Muscle layer of duodenum (tissue), 2 donors: ENCODE results near the gene SLC15A3.

Experiments
- H3K27ac ChIP-seq: one replicate; pipeline ENCODE4 v1.7.0; 2013; ENCODE audit warnings: mild to moderate bottlenecking, low read length
- H3K27me3 ChIP-seq: one replicate; pipeline ENCODE4 v1.7.0; 2013; ENCODE audit warnings: low read depth, mild to moderate bottlenecking, control low read depth, low read length
- H3K36me3 ChIP-seq, 2 donors: one replicate each; pipeline ENCODE4 v1.7.0; 2013; ENCODE audit warnings: low read length in 2 of 2, control low read depth in 1 of 2, mild to moderate bottlenecking in 1 of 2; ENCODE audit not compliant: insufficient read depth in 2 of 2, control insufficient read depth in 1 of 2
- H3K4me1 ChIP-seq, 2 donors: one replicate each; pipeline ENCODE4 v1.7.0; 2013; ENCODE audit warnings: low read length in 2 of 2, mild to moderate bottlenecking in 2 of 2, control low read depth in 1 of 2, moderate library complexity in 1 of 2; ENCODE audit not compliant: insufficient read depth in 2 of 2, control insufficient read depth in 1 of 2
- H3K4me3 ChIP-seq, 2 donors: one replicate each; pipeline ENCODE4 v1.7.0; 2013; ENCODE audit warnings: low read length in 2 of 2, low read depth in 1 of 2, mild to moderate bottlenecking in 1 of 2
- H3K9me3 ChIP-seq, 2 donors: one replicate each; pipeline ENCODE4 v1.7.0; 2013; ENCODE audit warnings: low read length in 2 of 2, control low read depth in 1 of 2, mild to moderate bottlenecking in 1 of 2; ENCODE audit not compliant: control insufficient read depth in 1 of 2
- donor health status: healthy.

Gene SLC15A3

DNA sequence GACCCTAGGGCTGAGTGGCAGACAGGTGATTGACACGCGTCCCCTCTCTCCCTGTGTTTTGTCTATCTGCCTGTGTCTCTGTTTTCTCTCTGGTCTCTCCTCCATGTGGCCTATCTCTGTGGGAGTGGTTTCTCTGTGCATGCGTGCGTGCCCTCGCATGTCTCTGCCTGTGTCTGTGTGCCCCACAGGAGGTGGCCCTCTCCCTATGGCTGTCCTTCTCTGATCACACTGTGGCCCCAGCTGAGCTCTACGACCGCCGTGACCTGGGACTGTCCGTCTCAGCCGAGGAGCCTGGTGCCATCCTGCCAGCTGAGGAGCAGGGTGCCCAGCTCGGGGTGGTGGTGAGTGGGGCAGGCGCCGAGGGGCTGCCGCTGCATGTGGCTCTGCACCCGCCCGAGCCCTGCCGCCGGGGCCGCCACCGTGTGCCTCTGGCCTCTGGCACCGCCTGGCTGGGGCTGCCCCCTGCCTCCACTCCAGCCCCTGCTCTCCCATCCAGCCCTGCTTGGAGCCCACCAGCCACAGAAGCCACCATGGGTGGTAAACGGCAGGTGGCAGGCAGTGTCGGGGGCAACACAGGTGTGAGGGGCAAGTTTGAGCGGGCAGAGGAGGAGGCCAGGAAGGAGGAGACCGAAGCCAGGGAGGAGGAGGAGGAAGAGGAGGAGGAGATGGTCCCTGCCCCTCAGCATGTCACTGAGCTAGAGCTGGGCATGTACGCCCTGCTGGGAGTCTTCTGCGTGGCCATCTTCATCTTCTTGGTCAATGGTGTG, 16.1 kb downstream of the SLC15A3 start:
- no peaks in the 10 kb centered on the region for H3K4me1 ChIP-seq
- no peak overlapping the region for H3K27ac ChIP-seq
- no peaks in the 10 kb centered on the region for H3K27me3 ChIP-seq
- peaks cover 13 to 33% of the 10 kb centered on the region in 2 donors for H3K36me3 ChIP-seq
- no peaks in the 10 kb centered on the region for H3K9me3 ChIP-seq
- no peak overlapping the region for H3K4me3 ChIP-seq

DNA sequence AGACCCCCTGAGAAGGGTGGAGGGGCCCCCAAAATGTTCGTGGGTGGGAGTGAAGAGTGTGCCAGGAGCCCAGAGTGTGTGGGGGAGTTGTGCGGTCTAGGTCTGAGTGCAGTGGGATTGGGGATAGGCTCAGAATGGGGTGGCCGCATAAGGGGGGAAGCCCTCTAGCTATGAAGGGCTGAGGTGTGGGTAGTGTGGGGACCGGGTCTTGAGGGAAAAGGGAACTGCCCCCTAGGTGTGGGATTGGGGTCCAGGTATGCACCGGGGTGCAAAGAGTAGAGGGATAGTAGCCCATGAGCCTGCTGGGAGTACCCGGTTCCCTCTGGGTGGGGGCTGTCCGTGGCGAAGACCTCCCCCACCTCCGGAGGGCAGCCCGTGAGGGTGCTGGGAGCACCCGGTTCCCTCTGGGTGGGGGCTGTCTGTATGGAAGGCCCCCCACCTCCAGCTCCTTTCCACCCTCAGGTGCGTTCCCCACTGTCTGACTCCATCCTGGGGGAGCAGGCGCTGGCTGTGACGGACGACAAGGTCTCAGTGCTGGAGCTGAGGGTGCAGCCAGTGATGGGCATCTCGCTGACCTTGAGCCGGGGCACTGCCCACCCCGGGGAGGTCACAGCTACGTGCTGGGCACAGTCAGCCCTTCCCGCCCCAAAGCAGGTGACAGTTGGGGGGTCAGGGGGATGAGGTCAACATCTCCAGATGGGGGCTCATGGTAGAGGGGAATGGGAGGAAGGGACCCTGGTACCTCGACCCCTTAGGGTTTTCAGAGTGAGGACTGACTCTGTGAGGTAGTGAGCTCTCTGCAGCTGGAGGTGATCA, 17.0 kb downstream of the SLC15A3 start:
- no peaks in the 10 kb centered on the region for H3K9me3 ChIP-seq
- no peak overlapping the region for H3K27ac ChIP-seq
- peaks cover 9 to 25% of the 10 kb centered on the region in 2 donors for H3K36me3 ChIP-seq
- H3K4me1 ChIP-seq: no peaks in the 10 kb centered on the region
- H3K27me3 ChIP-seq: no peaks in the 10 kb centered on the region
- no peak overlapping the region for H3K4me3 ChIP-seq

DNA sequence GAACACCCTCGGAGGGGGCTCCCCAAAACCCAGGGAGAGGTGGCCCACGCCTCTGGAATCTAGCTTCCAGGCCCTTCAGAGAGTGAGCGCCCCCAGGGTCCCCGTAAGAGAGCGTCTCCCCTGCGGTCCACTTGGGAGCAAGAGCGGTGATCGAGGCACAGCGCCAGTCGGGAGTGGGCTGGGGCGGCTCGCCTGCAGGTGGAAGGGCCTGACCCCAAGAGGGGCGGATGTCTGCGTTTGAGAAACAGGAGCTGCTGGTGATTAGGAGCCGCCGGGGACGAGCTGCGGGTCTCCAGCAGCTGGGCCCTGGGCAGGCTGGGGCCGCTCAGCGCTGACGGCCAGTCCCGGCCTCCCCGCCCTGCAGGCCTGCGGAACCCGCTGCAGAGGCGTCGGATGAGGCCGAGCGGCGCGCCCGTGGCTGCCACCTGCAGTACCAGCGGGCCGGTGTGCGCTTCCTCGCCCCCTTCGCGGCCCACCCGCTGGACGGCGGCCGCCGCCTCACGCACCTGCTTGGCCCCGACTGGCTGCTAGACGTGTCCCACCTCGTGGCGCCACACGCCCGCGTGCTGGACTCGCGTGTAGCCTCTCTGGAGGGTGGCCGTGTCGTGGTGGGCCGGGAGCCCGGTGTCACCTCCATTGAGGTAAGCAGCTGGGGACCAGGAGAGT, 17.7 kb downstream of the SLC15A3 start:
- H3K4me1 ChIP-seq: no peaks in the 10 kb centered on the region
- H3K36me3 ChIP-seq: peaks cover 3 to 18% of the 10 kb centered on the region in 2 donors
- no peak overlapping the region for H3K4me3 ChIP-seq
- H3K27me3 ChIP-seq: no peaks in the 10 kb centered on the region
- H3K27ac ChIP-seq: no peak overlapping the region
- H3K9me3 ChIP-seq: no peaks in the 10 kb centered on the region

DNA sequence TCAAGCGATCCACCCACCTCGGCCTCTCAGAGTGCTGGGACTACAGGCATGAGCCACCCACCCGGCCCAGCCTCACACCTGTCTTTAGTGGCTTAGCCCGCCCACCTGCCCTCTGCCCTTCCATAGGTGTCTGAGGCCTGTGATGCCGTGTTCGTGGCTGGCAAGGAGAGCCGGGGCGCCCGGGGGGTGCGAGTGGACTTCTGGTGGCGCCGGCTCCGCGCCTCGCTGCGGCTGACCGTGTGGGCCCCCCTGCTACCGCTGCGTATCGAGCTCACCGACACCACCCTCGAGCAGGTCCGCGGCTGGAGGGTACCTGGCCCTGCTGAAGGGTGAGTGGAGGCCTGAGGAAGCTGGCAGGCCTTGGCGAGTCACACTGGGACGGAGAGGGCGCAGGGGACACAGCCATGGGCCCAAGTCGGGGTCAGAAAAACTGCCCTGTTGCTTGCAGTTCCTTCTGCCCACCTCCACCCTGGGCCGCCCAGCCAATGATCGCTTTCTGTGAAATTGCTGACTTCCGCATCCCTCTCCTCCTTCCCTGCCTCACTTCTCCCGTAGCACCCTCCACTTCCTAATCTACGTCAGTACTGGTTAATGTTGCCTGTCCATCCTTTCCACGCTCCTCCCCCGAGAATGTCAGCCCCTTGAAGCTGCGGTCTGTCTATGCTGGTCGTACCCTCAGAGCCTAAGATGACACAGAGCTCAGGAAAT, 18.4 kb downstream of the SLC15A3 start:
- Histone ChIP-seq H3K4me3 (no peak overlapping the region), H3K36me3 (peaks cover 0 to 11% of the 10 kb centered on the region in 2 donors), H3K4me1 (no peaks in the 10 kb centered on the region), H3K27me3 (no peaks in the 10 kb centered on the region), H3K9me3 (no peaks in the 10 kb centered on the region), H3K27ac (no peak overlapping the region)

DNA sequence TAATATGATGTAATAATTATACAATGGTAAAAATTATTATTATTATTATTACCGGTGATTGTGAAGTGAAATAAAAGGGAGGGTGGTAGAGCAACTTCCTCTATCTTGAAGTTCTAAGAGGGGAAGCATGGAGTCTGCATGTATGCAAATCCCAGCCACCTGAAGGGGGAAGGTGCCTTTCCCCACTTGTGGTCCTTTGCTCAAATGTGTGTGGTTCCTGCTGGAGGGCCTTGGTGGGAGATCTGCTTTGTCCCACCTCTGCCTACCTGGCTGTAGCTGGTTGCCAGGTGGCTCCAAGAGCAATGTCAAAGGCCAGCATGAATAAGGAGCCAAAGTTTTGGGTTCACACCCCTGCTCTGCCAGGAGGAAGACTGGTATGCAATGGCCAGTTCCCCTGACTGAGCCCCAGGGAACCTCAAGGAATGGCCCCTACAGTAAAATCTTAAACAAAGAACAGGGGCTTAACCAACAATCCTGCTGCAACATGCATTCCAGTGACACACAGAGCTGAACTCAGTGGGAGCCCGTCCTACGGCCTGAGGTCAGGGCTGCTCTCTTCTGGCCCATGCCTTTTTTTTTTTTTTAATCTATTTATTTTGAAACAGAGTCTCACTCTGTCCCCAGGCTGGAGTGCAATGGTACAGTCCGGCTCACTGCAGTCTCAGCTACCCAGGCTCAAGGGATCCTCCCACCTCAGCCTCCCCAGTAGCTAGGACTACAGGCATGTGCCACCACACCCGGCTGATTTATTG, 19.2 kb downstream of the SLC15A3 start:
- H3K27ac ChIP-seq: no peak overlapping the region

DNA sequence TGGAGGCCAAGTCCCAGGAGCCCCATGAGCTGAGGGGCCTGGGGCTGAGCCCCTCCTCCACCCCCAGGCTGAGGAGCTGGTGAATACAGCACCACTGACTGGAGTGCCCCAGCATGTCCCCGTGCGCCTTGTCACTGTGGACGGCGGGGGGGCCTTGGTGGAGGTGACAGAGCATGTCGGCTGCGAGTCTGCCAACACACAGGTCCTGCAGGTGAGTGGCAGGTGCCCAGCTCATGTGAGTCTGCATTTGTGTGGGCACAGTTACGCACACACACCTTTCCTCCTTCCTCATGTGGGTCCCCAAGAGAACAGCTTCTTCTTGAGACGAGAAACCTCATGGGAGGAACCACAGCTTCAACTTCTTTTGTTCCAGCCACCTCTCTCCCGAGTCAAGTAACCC, 20.1 kb downstream of the SLC15A3 start:
- Histone ChIP-seq H3K4me1 (no peaks in the 10 kb centered on the region), H3K27ac (no peak overlapping the region), H3K9me3 (no peaks in the 10 kb centered on the region), H3K36me3 (no peaks in the 10 kb centered on the region), H3K27me3 (no peaks in the 10 kb centered on the region), H3K4me3 (no peak overlapping the region)

More for the DNA sequence above, 19.2 kb downstream of the SLC15A3 start:
- Histone ChIP-seq H3K4me3 (no peak overlapping the region), H3K9me3 (no peaks in the 10 kb centered on the region), H3K4me1 (no peaks in the 10 kb centered on the region), H3K27me3 (no peaks in the 10 kb centered on the region), H3K36me3 (peaks cover 0 to 3% of the 10 kb centered on the region in 2 donors)

DNA sequence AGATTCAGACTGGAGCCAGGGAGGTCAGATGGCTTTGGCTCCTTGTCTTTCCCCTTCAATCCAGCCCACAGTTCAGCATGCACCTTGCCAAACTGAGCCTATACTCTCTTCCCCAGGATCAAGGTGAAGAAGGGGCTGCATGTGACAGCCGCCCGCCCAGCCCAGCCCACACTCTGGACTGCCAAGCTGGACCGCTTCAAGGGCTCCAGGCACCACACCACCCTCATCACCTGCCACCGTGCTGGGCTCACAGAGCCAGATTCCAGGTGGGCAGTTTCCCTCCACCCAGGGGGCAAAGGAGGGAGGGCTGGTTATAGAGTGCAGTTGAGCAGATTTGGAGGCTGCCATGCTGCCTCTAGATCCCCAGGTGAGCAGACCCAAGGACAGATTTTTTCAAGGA, 21.6 kb downstream of the SLC15A3 start:
- H3K9me3 ChIP-seq: no peaks in the 10 kb centered on the region
- H3K27me3 ChIP-seq: peaks cover 7% of the 10 kb centered on the region
- no peak overlapping the region for H3K27ac ChIP-seq
- peaks cover 0 to under 1% of the 10 kb centered on the region in 2 donors for H3K4me1 ChIP-seq
- no peaks in the 10 kb centered on the region for H3K36me3 ChIP-seq
- H3K4me3 ChIP-seq: no peak overlapping the region

DNA sequence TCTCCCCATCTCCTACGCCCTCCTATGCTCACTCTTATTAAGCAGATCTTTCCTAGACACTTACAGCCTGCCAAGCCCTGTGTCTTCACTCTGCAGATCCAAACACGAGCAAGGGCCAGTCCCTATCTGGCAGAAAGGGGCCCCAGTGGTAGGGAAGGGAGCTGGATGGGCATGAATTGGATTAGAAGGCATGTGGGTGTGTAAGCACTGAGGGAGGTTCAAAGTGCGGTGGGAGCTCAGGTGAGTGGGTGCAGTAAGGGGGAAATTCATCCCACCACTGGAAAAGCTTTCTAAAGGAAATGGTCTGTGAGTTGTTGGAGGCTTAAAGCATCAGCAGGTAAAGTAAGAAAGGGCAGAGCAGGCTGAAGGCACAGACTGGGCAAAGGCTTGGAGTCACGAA, 22.2 kb downstream of the SLC15A3 start:
- no peak overlapping the region for H3K4me3 ChIP-seq
- no peaks in the 10 kb centered on the region for H3K36me3 ChIP-seq
- no peaks in the 10 kb centered on the region for H3K9me3 ChIP-seq
- peaks cover 13% of the 10 kb centered on the region for H3K27me3 ChIP-seq
- no peak overlapping the region for H3K27ac ChIP-seq
- peaks cover 0 to 7% of the 10 kb centered on the region in 2 donors for H3K4me1 ChIP-seq

DNA sequence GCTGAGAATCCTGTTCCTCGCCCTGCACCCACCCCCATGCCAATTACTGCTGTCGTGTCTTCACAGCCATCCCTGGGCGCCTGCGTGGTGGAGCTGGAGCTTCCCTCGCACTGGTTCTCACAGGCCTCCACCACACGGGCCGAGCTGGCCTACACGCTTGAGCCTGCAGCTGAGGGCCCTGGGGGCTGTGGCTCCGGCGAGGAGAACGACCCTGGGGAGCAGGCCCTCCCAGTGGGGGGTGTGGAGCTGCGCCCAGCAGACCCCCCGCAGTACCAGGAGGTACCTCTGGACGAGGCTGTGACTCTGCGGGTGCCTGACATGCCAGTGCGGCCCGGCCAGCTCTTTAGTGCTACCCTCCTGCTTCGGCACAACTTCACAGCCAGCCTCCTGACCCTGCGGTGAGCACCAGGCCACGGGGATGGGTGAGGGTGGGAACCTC, 23.4 kb downstream of the SLC15A3 start:
- Histone ChIP-seq H3K9me3 (no peaks in the 10 kb centered on the region), H3K4me1 (peaks cover 0 to 18% of the 10 kb centered on the region in 2 donors), H3K27me3 (peaks cover 19% of the 10 kb centered on the region), H3K4me3 (no peak overlapping the region), H3K27ac (no peak overlapping the region), H3K36me3 (no peaks in the 10 kb centered on the region)

DNA sequence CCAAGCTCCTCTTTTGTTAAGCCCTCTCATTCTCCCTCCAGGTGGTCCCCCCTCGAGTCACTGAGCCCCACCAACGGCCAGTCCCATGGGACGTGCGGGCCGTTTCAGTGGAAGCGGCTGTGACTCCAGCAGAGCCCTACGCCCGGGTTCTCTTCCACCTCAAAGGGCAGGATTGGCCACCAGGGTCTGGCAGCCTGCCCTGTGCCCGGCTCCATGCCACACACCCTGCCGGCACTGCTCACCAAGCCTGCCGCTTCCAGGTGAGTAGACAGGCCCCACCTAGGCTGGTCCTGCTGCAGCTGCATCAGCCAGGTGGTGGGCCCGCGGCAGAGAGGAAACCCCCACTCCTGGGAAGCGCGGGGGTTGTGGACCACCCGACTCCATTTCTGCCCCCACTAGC, 24.4 kb downstream of the SLC15A3 start:
- peaks cover 6 to 7% of the 10 kb centered on the region in 2 donors for H3K36me3 ChIP-seq

More for the DNA sequence above, 24.4 kb downstream of the SLC15A3 start:
- Histone ChIP-seq H3K27ac (no peak overlapping the region), H3K4me3 (no peak overlapping the region), H3K9me3 (no peaks in the 10 kb centered on the region), H3K4me1 (peaks cover 0 to 18% of the 10 kb centered on the region in 2 donors), H3K27me3 (peaks cover 19% of the 10 kb centered on the region)
